ENCODE measurements around the gene SPHK2.

DNA sequence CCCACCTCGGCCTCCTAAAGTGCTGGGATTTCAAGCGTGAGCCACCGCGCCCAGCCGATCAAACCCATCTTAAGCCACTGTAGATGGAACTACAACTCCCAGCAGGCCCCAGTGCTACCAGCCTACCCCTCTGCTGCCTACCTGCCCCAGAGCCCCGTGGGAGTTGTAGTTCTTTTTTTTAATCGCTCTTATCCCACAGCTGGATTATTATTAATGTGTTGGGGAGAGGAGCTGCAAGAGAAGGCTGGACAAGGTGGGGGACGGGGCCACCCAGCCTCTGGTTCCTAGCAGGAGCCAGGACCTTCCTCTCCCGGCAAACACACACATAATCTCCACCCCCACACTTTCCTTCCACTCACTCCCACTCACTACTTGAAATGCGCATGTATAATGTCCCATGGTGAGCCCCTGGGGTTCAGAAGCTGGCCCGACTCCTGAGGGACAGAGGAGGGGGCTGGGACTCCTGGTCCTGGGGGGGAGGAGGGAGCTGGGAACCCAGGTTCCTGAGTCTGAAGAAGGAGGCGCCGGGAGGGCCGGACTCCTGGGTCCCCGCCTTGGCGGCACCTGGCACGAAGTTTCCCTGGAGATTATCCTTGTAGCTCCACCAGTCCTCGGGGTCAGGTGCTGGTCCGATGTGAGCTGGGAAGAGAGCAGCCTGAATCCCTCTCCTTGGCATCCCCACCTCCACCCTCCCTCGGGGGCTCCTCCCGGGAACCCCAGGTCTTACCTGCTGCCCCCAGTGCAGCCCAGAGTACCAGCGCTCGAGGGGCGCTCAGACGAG is 25.7 kb downstream of the SPHK2 start:
- TF ChIP-seq POLR2A (IDR thresholded peaks at IDR 0.05): no peak
- TF ChIP-seq, protein P1, sequence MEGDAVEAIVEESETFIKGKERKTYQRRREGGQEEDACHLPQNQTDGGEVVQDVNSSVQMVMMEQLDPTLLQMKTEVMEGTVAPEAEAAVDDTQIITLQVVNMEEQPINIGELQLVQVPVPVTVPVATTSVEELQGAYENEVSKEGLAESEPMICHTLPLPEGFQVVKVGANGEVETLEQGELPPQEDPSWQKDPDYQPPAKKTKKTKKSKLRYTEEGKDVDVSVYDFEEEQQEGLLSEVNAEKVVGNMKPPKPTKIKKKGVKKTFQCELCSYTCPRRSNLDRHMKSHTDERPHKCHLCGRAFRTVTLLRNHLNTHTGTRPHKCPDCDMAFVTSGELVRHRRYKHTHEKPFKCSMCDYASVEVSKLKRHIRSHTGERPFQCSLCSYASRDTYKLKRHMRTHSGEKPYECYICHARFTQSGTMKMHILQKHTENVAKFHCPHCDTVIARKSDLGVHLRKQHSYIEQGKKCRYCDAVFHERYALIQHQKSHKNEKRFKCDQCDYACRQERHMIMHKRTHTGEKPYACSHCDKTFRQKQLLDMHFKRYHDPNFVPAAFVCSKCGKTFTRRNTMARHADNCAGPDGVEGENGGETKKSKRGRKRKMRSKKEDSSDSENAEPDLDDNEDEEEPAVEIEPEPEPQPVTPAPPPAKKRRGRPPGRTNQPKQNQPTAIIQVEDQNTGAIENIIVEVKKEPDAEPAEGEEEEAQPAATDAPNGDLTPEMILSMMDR (IDR thresholded peaks at IDR 0.05): peak in 1 of 3 experiments; percentile 7
